ENCODE measurements around the gene CDKL1.

Gene CDKL1

DNA sequence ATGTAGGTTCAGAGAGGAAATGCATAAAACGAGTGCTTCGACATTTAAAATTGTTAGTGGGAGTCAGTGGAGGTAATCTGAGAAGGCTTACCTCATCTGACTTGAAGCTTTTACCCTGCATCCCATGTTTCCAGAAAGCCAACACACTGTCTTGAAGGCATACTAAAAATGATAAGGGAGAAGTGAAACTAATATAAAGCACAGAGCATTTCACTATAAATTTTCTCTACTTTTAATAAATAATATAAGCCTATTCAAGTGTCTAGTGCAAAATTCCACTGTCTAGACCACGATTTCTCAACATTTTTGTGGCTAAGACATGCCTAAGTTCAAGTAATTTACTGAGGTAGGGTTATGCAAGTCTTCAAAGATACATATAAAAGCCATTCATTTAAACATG is 29.1 kb upstream of the CDKL1 start (continued):
- TF ChIP-seq TSHZ1 (tag by site-specific recombination; IDR thresholded peaks at IDR 0.05; ENCODE audit: borderline replicate concordance) (0 out of 2 replicates have a peak, but pooled peaks have one; percentile 19), GLIS1 (tag by site-specific recombination; IDR thresholded peaks at IDR 0.05) (peak; percentile 49; the same call in 1 of the 2 replicates)

GRCh38 chr14:50425105-50425504 is 28.4 kb upstream of the CDKL1 start:
- ChIA-PET POLR2A (no interaction called here), CTCF (interaction anchor here (1.4 kb wide), 1 partner anchor 104 kb away, joined by 3 read pairs; no protein-coding TSS in a partner anchor)
- Histone ChIP-seq H3K4me1 (ENCODE audit: control insufficient read depth, insufficient read depth, low read length) (peaks cover 8% of the 10 kb centered on the region), H3K27ac (ENCODE audit: extremely low read depth, low read depth, low read length) (no peak overlapping the region), H3K9me3 (ENCODE audit: control insufficient read depth, insufficient read depth, low read depth, low read length) (no peaks in the 10 kb centered on the region), H3K4me3 (ENCODE audit: low read depth, low read length) (no peak overlapping the region), H3K36me3 (ENCODE audit: control insufficient read depth in 2 of 2, insufficient read depth in 1 of 2, low read length in 2 of 2) (peaks cover 22 to 32% of the 10 kb centered on the region in 2 experiments)
- TF ChIP-seq ZNF140 (tag by site-specific recombination; IDR thresholded peaks at IDR 0.05): no peak
- TF ChIP-seq, protein P1, sequence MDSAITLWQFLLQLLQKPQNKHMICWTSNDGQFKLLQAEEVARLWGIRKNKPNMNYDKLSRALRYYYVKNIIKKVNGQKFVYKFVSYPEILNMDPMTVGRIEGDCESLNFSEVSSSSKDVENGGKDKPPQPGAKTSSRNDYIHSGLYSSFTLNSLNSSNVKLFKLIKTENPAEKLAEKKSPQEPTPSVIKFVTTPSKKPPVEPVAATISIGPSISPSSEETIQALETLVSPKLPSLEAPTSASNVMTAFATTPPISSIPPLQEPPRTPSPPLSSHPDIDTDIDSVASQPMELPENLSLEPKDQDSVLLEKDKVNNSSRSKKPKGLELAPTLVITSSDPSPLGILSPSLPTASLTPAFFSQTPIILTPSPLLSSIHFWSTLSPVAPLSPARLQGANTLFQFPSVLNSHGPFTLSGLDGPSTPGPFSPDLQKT (IDR thresholded peaks at IDR 0.05; ENCODE audit: borderline replicate concordance, low read depth, low read length): no peak
- TF ChIP-seq ZNF132 (tag by site-specific recombination; IDR thresholded peaks at IDR 0.05; ENCODE audit: borderline replicate concordance): no peak
- no peak for TF ChIP-seq ZNF501 (tag by site-specific recombination; IDR thresholded peaks at IDR 0.05)
- no peak for TF ChIP-seq OSR2 (tag by site-specific recombination; IDR thresholded peaks at IDR 0.05)
- no peak for TF ChIP-seq ZNF362 (tag by site-specific recombination; IDR thresholded peaks at IDR 0.05)
- TF ChIP-seq, protein P2, sequence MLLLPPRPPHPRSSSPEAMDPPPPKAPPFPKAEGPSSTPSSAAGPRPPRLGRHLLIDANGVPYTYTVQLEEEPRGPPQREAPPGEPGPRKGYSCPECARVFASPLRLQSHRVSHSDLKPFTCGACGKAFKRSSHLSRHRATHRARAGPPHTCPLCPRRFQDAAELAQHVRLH (tag by site-specific recombination; IDR thresholded peaks at IDR 0.05): no peak
- TF ChIP-seq ZNF600 (tag by site-specific recombination; IDR thresholded peaks at IDR 0.05): no peak
- no peak for TF ChIP-seq ZFP37 (tag by site-specific recombination; IDR thresholded peaks at IDR 0.05)
- TF ChIP-seq ZEB2 (tag by site-specific recombination; IDR thresholded peaks at IDR 0.05): no peak
- no peak for TF ChIP-seq ZNF280D (tag by site-specific recombination; IDR thresholded peaks at IDR 0.05)
- TF ChIP-seq ZNF184 (tag by site-specific recombination; IDR thresholded peaks at IDR 0.05): no peak

- Histone ChIP-seq H3K4me1 (ENCODE audit: control insufficient read depth, insufficient read depth, low read length) (peaks cover 8% of the 10 kb centered on the region), H3K9me3 (ENCODE audit: control insufficient read depth, insufficient read depth, low read depth, low read length) (no peaks in the 10 kb centered on the region), H3K27ac (ENCODE audit: extremely low read depth, low read depth, low read length) (no peak overlapping the region), H3K36me3 (ENCODE audit: control insufficient read depth in 2 of 2, insufficient read depth in 1 of 2, low read length in 2 of 2) (peaks cover 33 to 40% of the 10 kb centered on the region in 2 experiments), H3K4me3 (ENCODE audit: low read depth, low read length) (no peak overlapping the region)
- ChIA-PET POLR2A (no interaction called here), CTCF (interaction anchor here (1.4 kb wide), 1 partner anchor 102 kb away, joined by 3 read pairs; no protein-coding TSS in a partner anchor)
- TF ChIP-seq ZBTB17 (tag by site-specific recombination; IDR thresholded peaks at IDR 0.05): no peak
- no peak for TF ChIP-seq ZFHX2 (tag by site-specific recombination; conservative IDR thresholded peaks at IDR 0.05)
- TF ChIP-seq ZBTB7A (tag by site-specific recombination; IDR thresholded peaks at IDR 0.05; ENCODE audit: low read depth): no peak
- TF ChIP-seq TRIM28 (IDR thresholded peaks at IDR 0.05; ENCODE audit: borderline replicate concordance, low read length): no peak
- TF ChIP-seq ZSCAN5A (tag by site-specific recombination; IDR thresholded peaks at IDR 0.05): no peak
- no peak for TF ChIP-seq MEIS1 (CRISPR knock-in tag; IDR thresholded peaks at IDR 0.05; ENCODE audit: borderline replicate concordance)
- no peak for TF ChIP-seq TCF7L2 (IDR thresholded peaks at IDR 0.05; ENCODE audit: borderline replicate concordance, low read depth, low read length)
- no peak for TF ChIP-seq ZNF510 (tag by site-specific recombination; IDR thresholded peaks at IDR 0.05; ENCODE audit: insufficient replicate concordance)
- TF ChIP-seq ZNF202 (tag by site-specific recombination; IDR thresholded peaks at IDR 0.05; ENCODE audit: borderline replicate concordance): no peak
- TF ChIP-seq ZNF76 (tag by site-specific recombination; IDR thresholded peaks at IDR 0.05; ENCODE audit: borderline replicate concordance, low read depth): no peak
Observed at GRCh38 chr14:50423529-50423928, 26.8 kb upstream of the CDKL1 start.

Measured in HEK293 (cell line).